ENCODE measurements around the gene RUNX2.

RUNX2 gene

GRCh38 chr6:45428727-45429126 lies 100.6 kb downstream of the RUNX2 start:
- Histone ChIP-seq H3K4me3 (ENCODE audit: low read depth, low read length) (no peak overlapping the region), H3K27ac (ENCODE audit: extremely low read depth, low read depth, low read length) (no peak overlapping the region), H3K9me3 (ENCODE audit: control insufficient read depth, insufficient read depth, low read depth, low read length) (no peaks in the 10 kb centered on the region), H3K4me1 (ENCODE audit: control insufficient read depth, insufficient read depth, low read length) (peaks cover 12% of the 10 kb centered on the region), H3K36me3 (ENCODE audit: control insufficient read depth in 2 of 2, insufficient read depth in 1 of 2, low read length in 2 of 2) (no peaks in the 10 kb centered on the region)
- ChIA-PET CTCF (interaction anchor here (0.6 to 1.1 kb wide), 2 partner anchors 772 to 773 kb away, joined by 3 read pairs; no protein-coding TSS in a partner anchor), POLR2A (interaction anchor here (0.6 kb wide), 1 partner anchor 61 kb away, joined by 3 read pairs; no protein-coding TSS in a partner anchor)
- TF ChIP-seq, protein P1, sequence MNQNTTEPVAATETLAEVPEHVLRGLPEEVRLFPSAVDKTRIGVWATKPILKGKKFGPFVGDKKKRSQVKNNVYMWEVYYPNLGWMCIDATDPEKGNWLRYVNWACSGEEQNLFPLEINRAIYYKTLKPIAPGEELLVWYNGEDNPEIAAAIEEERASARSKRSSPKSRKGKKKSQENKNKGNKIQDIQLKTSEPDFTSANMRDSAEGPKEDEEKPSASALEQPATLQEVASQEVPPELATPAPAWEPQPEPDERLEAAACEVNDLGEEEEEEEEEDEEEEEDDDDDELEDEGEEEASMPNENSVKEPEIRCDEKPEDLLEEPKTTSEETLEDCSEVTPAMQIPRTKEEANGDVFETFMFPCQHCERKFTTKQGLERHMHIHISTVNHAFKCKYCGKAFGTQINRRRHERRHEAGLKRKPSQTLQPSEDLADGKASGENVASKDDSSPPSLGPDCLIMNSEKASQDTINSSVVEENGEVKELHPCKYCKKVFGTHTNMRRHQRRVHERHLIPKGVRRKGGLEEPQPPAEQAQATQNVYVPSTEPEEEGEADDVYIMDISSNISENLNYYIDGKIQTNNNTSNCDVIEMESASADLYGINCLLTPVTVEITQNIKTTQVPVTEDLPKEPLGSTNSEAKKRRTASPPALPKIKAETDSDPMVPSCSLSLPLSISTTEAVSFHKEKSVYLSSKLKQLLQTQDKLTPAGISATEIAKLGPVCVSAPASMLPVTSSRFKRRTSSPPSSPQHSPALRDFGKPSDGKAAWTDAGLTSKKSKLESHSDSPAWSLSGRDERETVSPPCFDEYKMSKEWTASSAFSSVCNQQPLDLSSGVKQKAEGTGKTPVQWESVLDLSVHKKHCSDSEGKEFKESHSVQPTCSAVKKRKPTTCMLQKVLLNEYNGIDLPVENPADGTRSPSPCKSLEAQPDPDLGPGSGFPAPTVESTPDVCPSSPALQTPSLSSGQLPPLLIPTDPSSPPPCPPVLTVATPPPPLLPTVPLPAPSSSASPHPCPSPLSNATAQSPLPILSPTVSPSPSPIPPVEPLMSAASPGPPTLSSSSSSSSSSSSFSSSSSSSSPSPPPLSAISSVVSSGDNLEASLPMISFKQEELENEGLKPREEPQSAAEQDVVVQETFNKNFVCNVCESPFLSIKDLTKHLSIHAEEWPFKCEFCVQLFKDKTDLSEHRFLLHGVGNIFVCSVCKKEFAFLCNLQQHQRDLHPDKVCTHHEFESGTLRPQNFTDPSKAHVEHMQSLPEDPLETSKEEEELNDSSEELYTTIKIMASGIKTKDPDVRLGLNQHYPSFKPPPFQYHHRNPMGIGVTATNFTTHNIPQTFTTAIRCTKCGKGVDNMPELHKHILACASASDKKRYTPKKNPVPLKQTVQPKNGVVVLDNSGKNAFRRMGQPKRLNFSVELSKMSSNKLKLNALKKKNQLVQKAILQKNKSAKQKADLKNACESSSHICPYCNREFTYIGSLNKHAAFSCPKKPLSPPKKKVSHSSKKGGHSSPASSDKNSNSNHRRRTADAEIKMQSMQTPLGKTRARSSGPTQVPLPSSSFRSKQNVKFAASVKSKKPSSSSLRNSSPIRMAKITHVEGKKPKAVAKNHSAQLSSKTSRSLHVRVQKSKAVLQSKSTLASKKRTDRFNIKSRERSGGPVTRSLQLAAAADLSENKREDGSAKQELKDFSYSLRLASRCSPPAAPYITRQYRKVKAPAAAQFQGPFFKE (tag by site-specific recombination; IDR thresholded peaks at IDR 0.05; ENCODE audit: borderline replicate concordance): no peak
- no peak for TF ChIP-seq ZNF658 (tag by site-specific recombination; IDR thresholded peaks at IDR 0.05)
- TF ChIP-seq ZNF473 (tag by site-specific recombination; IDR thresholded peaks at IDR 0.05): no peak
- TF ChIP-seq ZNF354C (tag by site-specific recombination; IDR thresholded peaks at IDR 0.05; ENCODE audit: borderline replicate concordance, low read depth): no peak
- TF ChIP-seq, protein P2, sequence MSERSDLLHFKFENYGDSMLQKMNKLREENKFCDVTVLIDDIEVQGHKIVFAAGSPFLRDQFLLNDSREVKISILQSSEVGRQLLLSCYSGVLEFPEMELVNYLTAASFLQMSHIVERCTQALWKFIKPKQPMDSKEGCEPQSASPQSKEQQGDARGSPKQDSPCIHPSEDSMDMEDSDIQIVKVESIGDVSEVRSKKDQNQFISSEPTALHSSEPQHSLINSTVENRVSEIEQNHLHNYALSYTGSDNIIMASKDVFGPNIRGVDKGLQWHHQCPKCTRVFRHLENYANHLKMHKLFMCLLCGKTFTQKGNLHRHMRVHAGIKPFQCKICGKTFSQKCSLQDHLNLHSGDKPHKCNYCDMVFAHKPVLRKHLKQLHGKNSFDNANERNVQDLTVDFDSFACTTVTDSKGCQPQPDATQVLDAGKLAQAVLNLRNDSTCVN (tag by site-specific recombination; optimal IDR thresholded peaks at IDR 0.05): no peak
- no peak for TF ChIP-seq ZNF843 (tag by site-specific recombination; IDR thresholded peaks at IDR 0.05)
- TF ChIP-seq ZNF175 (tag by site-specific recombination; IDR thresholded peaks at IDR 0.05): no peak
- no peak for TF ChIP-seq ZNF394 (tag by site-specific recombination; IDR thresholded peaks at IDR 0.05; ENCODE audit: borderline replicate concordance)
- TF ChIP-seq, protein P3, sequence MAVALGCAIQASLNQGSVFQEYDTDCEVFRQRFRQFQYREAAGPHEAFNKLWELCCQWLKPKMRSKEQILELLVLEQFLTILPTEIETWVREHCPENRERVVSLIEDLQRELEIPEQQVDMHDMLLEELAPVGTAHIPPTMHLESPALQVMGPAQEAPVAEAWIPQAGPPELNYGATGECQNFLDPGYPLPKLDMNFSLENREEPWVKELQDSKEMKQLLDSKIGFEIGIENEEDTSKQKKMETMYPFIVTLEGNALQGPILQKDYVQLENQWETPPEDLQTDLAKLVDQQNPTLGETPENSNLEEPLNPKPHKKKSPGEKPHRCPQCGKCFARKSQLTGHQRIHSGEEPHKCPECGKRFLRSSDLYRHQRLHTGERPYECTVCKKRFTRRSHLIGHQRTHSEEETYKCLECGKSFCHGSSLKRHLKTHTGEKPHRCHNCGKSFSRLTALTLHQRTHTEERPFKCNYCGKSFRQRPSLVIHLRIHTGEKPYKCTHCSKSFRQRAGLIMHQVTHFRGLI (tag by site-specific recombination; IDR thresholded peaks at IDR 0.05): no peak

- Histone ChIP-seq H3K9me3 (ENCODE audit: control insufficient read depth, insufficient read depth, low read depth, low read length) (no peaks in the 10 kb centered on the region), H3K36me3 (ENCODE audit: control insufficient read depth in 2 of 2, insufficient read depth in 1 of 2, low read length in 2 of 2) (no peaks in the 10 kb centered on the region), H3K4me3 (ENCODE audit: low read depth, low read length) (no peak overlapping the region), H3K4me1 (ENCODE audit: control insufficient read depth, insufficient read depth, low read length) (peaks cover 16% of the 10 kb centered on the region), H3K27ac (ENCODE audit: extremely low read depth, low read depth, low read length) (no peak overlapping the region)
- ChIA-PET CTCF (interaction anchor here (0.6 to 1.2 kb wide), 3 partner anchors 8 to 284 kb away, joined by 3 to 6 read pairs (median 3); no protein-coding TSS in a partner anchor), POLR2A (no interaction called here)
- TF ChIP-seq KLF17 (tag by site-specific recombination; IDR thresholded peaks at IDR 0.05): no peak
- no peak for TF ChIP-seq ZNF530 (tag by site-specific recombination; IDR thresholded peaks at IDR 0.05; ENCODE audit: low read depth)
- TF ChIP-seq, protein P4, sequence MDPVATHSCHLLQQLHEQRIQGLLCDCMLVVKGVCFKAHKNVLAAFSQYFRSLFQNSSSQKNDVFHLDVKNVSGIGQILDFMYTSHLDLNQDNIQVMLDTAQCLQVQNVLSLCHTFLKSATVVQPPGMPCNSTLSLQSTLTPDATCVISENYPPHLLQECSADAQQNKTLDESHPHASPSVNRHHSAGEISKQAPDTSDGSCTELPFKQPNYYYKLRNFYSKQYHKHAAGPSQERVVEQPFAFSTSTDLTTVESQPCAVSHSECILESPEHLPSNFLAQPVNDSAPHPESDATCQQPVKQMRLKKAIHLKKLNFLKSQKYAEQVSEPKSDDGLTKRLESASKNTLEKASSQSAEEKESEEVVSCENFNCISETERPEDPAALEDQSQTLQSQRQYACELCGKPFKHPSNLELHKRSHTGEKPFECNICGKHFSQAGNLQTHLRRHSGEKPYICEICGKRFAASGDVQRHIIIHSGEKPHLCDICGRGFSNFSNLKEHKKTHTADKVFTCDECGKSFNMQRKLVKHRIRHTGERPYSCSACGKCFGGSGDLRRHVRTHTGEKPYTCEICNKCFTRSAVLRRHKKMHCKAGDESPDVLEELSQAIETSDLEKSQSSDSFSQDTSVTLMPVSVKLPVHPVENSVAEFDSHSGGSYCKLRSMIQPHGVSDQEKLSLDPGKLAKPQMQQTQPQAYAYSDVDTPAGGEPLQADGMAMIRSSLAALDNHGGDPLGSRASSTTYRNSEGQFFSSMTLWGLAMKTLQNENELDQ (tag by site-specific recombination; IDR thresholded peaks at IDR 0.05; ENCODE audit: low read depth): no peak
- no peak for TF ChIP-seq ZNF416 (tag by site-specific recombination; IDR thresholded peaks at IDR 0.05)
- no peak for TF ChIP-seq KLF16 (tag by site-specific recombination; IDR thresholded peaks at IDR 0.05)
- TF ChIP-seq KLF10 (tag by site-specific recombination; IDR thresholded peaks at IDR 0.05): no peak
- no peak for TF ChIP-seq ZNF157 (tag by site-specific recombination; IDR thresholded peaks at IDR 0.05)
- TF ChIP-seq, protein P5, sequence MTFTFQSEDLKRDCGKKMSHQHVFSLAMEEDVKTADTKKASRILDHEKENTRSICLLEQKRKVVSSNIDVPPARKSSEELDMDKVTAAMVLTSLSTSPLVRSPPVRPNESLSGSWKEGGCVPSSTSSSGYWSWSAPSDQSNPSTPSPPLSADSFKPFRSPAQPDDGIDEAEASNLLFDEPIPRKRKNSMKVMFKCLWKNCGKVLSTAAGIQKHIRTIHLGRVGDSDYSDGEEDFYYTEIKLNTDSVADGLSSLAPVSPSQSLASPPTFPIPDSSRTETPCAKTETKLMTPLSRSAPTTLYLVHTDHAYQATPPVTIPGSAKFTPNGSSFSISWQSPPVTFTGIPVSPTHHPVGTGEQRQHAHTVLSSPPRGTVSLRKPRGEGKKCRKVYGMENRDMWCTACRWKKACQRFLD (tag by site-specific recombination; IDR thresholded peaks at IDR 0.05): no peak
- TF ChIP-seq ZNF341 (tag by site-specific recombination; IDR thresholded peaks at IDR 0.05; ENCODE audit: low read depth): no peak
- no peak for TF ChIP-seq HOXC10 (CRISPR knock-in tag; IDR thresholded peaks at IDR 0.05)
- no peak for TF ChIP-seq ZSCAN16 (tag by site-specific recombination; IDR thresholded peaks at IDR 0.05)
Observed at GRCh38 chr6:45430590-45431202, 102.6 kb downstream of the RUNX2 start.
